Suppressor macrophage treated with lipopolysaccharide for 4 hours (primary cell): Measurements from ENCODE around the gene GPR160.

Experiments used
- DNase-seq: peaks from one replicate; pipeline ENCODE4 v3.0.0-alpha.2; 2020

GPR160 gene

DNA sequence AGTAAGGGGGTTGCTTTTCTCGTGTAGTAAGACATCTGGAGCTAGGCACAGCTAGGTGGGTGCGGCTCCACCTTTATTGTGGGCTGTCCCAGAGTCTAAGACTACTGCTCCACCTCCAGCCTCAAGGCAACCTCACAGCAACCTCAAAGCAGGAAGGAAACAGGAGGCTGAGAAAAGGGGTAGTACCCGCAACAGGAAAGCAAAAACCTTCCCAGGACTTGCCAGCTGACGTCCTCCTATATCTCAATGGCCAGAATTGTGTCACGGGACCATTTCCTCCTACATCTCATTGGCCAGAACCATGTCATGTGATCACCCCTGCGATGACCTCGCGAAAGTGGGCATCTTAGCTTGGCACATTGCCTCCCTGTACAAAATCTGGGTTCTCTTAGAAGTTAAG lies 4.3 kb upstream of the GPR160 start:
- no peak for DNase-seq

DNA sequence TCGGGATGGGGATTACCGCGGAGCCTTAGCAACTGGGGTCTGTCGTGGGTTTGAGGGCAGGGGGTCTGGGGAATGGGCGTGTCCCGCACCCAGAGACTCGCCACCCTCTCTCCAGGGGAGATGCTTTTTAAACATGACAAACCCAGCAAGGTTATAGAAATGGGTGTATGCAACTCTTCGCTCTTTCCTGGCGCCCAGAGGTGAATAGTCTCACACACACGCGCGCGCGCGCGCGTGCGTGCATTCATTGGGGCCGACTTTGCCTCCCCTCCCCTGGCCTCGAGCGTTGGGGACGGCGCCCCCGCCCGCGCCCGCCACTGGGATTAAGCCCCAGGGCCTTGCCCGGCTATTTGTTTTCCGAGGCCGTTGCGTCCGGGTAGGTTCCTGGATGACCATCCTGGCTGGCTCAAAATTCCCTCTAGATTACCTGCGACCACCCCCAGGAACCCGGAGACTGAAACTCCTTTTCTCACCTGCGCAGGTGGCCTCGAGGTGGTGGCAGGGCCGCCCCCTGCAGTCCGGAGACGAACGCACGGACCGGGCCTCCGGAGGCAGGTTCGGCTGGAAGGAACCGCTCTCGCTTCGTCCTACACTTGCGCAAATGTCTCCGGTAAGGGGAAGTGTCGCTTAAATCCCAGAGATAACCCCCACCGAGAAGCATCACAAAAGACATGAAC lies 777 bp downstream of the GPR160 start:
- DNase-seq, result peak; percentile 59

DNA sequence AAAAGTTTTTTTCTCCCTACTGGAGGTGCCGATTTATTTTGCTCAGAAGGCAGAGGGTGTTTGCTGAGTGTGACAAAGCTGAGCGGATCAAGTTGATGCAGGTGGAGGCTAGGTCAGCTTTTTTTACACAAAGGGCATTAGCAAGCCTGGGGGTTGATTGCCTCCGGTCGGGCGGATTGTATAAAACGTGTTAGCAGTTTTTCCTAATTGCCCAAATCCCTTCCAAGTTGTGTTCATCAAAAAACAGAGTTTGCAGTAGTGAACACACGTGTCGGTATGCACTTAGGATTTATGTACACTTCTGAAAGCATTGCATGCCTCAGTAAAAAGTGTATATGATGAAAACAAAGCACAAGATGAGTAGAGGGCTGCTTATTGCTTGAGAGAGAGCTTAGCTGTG lies 2.6 kb downstream of the GPR160 start:
- no peak for DNase-seq

DNA sequence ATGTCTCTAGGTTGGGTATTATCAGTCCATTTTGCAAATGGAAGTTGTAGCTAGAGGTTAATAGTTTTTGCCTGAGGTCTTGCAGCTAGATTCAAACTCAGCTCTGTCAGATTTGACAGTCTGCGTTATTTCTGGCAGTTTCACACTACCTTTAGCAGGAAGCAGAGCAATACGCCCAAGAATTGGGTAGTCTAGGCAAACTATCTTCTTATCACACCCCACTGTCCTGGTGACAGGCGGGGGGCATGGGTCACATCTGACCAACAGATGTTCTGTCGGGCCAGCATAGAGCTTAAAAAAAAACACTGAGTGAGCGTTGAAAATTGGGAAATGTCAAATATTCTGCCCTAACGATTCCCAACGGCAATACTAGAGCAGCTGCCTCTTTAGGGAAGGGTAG lies 5.7 kb downstream of the GPR160 start:
- DNase-seq, result no peak

DNA sequence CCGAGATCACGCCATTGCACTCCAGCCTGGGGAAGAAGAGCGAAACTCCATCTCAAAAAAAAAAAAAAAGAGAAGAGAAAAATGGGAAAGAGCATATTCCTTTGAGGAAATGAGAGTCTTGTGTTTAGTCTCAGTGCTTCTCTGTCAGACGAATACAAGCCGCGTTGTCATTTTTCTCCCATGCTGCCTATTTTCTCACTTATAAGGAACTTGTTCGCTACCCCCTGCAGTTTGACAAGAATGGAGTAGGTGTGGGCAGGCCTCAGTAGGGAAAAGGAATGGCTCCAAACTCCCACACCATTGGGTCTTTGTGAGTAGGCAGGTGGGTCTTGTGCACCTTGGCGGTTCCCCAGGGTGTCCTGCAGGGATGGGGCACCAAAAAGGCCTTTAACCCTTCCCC lies 6.5 kb downstream of the GPR160 start:
- DNase-seq, result peak; percentile 78

DNA sequence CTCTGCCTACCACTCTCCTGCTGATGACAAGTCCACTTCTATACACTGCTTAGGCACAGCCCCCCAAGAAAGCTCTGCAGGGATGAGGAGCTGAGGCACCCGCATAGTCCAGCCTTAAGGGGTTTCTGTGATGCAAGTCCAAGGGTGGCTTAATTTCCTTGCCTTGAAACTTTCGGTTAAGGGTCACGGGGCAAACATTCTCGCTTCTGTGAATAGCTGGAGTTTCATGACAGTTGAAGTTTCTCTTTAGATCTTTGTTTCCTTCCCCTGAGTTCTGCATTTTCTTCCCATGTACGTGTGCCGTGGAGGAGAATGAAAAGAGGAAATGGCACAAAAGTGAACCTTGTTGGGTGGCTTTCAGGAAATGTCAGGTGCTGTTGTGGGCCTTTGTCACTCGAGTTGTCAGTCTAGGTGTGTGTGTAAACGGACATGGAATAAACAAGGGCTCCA lies 7.0 kb downstream of the GPR160 start:
- peak; percentile 90 for DNase-seq

DNA sequence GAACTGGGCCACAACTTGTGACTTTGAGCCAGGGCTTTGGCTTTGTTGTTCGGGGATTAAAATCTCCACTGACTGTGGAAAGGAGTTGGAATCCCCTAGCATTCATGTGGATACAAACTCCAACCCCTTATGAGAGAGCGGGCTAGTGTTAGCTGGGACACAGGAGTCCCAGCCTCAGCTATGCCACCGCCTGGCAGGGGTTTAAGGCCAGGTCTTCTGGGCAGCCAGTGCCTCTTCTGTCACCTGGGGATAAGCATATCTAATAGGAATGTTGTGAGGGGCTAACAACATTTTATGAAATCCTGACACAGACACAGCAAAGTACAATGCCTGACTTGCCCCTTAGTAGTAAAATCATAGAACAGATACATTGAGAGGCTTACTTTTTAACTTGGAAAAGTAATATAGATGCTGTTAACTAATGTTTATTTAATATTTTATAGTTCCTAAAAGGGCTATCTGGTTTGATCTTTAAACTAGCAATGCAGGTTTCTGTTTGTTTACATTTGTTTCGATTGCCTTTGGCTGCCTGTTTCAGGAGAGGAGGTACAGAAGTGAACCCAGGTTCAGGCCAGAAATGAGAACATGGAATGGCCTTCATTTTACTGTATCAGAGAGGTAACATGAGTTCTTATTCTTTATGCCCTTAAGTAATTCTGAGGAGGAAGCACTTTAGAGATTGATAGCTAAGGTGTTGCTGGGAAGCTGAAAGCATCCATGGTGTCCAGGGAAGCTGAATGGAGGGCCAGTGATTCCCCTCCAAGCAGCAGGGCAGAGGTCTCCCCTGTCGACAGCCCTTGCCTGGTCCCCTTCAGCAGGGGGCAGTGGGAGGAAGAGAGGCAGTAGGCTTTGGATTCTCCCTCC lies 8.7 kb downstream of the GPR160 start:
- no peak for DNase-seq

DNA sequence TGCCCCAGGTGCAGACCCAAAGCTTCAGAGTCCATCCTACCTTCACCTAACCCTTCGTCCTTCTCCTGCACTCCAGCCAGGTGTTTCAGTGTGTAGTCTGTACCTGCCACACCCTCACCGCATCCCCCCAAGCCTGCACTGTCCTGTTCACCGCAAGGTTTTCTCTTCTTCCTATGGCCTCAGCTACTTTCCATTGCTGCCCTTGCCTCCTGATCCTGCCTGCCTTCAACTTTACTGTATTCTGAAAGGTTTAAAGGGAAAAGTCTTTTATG lies 9.3 kb downstream of the GPR160 start:
- DNase-seq, result no peak

DNA sequence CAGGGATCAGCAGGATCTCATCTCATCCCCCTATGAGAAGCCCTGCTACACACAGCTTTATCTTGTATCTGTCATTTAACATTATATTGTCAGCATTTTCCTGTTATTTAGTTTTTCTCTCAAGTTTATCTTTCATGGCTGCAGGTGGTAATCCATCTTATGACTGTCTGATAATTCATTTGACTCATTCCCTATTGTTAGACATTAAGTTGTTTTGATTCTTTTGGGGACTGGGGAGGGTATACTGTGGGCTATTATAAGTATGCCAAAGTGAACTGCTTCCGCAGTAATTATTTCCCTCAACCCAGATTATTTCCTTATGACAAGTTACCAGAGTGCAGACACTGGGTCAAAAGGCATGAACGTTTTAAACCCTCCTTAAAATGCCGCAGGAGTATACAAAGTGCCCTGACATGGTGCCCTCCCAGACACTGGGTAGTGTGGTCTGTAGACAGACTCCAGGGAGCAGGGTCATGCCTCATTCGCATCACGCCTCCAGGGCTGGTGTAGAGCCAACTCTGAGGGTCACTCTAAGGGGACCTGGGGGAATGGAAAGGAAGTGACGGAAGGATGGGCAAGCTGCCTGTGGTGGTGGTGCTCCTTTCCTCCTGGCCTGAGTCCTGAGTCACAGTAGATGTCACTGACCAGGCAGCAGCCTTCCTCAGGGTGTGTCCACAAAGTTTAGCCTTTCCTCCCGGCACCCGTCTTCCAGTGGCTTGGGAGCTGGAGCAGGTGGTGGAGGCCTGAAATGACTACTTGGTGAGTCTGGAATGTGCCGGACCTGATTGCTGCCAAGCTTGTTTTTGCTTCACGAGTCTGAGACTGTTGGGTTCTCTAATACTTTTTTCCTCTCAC lies 11.6 kb downstream of the GPR160 start:
- DNase-seq, result no peak

DNA sequence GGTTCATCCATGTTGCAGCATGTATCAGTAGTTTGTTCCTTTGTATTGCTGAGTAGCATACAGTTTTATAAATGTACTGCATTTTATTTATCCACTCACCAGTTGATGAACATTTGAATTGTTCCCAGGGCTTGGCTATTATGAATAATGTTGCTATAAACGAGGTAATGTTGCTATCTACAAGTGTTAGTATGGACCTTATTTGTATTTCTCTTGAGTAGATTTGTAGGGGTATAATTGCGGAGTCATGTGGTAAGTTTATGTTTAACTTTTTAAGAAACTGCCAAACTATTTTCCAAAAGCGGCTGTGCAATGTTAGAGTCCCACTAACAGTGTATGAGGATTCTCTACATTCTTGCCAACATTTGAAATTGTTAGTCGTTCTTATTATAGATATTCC lies 13.0 kb downstream of the GPR160 start:
- no peak for DNase-seq

DNA sequence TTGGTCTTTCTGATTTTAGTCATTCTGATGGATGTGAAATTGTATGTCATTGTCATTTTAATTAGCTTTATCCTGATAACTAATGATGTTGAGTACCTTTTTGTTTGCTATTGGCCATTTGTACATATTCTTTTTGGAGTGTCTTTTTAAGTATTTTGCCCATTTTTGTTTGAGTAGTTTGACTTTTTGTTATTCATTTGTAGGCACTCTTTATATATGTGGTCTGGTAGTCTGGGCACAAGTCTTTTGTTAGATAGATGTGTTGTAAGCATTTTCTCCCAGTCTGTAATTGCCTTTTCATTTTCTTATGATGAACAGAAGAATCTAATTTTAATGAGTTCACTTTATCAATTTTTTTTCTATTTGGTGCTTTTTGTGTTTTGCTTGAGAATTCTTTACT lies 14.6 kb downstream of the GPR160 start:
- no peak for DNase-seq

DNA sequence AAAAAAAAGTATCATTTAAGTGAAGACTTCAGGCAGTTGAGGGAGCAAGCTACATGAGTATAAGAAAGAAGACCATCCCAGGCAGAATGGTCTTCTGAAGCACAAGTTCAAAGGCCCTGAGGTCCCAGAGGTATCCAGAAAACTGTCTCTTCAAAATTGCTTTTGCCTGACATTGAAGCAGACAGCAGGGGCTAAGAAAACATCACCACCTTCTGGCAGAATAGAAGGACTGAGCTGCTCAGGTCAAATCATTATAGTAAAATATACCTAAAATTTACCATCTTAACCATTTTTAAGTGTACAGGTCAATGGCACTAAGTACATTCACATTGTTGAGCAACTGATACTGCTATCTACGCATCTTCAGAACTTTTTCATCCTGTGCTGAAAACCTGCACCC lies 16.4 kb downstream of the GPR160 start:
- peak; percentile 21 for DNase-seq

DNA sequence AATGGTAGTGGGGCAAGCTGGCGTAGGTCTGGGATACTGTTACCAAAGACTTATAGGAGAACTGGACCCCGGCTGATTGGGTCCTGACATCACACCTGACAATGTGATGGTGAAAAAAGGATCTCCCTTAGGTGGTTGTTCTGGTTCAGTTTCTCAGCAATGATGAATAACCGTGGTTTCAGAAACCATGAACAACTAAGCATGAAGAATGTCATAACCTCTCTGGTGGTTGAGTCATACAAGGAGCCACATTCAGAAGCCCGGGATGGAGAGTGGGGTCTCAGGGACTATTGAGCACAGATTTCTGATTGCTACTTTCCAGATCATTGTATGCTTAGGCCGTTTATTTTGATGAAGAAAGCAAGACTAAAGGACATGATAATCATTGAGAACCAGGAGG lies 17.4 kb downstream of the GPR160 start:
- DNase-seq, result no peak

DNA sequence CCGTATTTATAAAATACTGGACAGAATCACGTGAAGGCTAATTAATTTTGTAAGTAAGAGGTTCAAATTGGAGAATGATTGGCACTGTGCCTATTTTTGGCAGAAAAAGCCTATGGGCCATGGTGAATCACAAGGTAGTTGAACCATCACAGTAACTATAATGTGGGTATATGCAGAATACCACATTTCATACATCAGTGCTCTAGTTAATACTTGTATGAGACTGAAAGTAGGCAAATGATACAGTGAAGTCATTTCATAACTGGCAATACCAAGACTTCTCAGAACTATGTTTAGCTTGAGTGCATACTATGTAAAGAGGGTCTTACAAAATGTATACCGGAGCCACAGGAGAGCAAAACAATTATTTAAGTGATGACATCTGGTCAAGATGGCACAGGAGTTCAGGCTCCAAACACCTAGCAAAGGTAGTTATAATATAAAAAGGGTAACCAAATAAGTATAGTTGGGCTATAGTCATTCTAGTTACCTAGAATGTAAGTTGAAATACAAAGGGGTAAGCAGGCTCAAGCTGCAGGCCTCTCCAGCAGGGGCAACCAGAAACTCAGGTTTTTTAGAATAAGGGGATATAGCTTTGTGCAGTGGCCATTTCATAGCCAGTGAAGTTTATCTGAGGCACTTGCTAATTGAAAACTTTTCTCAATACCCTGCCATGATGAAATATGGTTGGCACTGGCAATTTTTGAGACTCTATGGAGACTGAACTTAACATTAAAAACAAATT lies 19.1 kb downstream of the GPR160 start:
- no peak for DNase-seq

DNA sequence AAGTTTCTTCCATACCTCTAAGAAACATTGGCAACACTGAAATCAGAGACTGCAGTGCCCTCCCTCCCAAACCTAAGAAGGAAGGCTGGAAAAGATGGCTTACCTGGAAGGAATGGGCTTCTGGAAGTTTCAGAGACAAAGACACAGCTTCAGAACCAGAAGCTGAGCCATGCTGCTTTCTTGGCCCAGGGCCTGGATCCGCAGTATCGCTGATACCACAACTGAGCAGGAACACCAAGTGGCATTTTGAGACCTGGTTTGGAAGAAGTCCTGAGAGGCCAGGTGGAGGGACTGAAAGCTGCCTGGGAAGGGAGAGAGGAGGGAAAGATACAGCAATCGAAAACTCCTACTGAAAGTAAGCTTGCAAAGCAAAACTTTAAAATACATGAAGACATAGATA lies 19.8 kb downstream of the GPR160 start:
- DNase-seq, result no peak

DNA sequence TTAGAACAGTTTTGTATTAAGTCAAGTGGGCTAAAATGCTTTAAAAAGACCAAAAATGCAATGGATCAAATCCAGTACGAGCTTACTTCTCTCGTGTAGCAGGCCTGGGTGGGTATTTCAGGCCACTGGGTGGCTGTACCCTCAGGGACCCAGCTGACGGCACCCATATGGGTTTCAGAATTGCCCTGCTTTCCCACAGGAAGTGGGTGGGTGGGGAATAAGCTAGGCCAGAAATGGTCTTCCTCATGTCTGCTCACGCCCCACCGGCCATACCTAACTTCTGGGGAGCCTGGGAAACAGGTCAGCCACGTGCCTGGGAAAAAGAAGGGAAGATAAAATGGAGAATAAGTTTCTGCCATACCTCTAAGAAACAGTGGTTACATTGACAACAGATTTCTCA lies 20.3 kb downstream of the GPR160 start:
- no peak for DNase-seq

DNA sequence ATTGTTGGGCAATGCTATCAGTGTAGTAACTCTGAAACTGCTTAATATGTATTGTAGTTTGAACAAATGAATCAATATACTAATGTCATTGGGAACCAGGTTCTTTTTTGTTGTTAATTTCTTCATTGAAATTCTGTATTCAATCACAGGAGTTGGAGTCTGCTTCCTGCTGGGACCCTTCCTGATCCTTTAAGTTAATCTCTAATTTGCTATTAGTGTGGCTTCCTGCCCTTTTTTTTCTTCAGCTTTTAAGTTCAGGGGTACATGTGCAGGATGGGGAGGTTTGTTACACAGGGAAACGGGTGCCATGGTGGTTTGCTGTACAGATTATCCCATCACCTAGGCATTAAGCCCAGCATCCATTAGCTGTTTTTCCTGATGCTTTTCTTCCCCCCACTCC lies 21.7 kb downstream of the GPR160 start:
- no peak for DNase-seq

DNA sequence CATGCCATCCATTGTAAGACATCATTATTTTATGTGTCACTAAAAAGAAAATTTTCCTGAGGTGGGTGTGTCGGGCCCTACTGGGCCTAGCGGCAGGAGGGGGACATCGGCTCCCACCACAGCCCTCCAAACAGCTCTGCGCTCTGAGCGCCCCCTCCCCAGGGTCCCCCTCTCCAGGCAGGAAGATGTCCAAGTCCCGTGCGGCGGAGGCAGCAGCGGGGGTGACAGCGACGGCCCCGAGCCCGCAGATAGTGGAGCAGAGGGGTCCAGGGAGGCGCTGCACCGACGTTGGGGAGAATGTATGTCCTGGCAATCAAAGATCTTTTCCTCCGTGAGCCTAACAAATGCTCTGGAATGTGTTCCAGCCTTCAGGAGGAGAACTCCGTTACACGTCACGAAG lies 24.3 kb downstream of the GPR160 start:
- no peak for DNase-seq

DNA sequence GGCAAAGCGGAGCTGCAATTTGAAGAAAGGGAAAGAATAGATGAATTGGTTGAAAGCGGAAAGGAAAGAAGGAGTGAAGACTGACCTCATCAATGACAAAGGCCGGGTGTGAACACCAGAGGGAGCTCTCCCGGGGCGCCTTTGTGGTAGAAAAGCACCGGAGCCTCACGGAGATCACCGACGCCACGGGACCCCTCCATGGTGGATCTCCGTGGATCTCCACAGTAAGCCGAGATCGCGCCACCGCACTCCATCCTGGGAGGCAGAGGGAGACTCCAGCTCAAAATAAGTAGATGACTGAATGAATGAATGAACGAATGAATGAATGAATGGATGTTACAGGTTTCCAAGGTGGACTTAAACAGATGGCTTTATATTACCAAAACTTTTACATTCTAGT lies 25.0 kb downstream of the GPR160 start:
- DNase-seq, result no peak

DNA sequence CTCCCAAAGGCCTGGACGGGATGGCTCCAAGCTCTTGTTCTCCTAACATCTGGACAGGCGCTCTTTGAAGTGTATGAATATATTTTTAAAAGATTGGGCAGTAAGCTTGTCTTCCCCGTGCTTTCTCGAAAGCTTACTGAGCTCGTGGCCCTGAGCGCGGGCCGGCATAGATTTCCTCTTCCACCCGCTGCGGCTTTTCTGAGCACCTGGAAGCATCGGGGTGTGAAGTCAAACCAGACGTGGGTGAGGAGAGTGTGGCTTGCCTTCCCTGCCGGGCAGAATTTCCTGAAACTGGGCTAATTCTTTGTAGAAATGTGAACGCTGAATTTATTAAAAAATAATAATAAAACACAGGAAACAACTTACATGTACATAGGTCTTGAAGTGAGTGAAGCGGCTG lies 25.9 kb downstream of the GPR160 start:
- no peak for DNase-seq

DNA sequence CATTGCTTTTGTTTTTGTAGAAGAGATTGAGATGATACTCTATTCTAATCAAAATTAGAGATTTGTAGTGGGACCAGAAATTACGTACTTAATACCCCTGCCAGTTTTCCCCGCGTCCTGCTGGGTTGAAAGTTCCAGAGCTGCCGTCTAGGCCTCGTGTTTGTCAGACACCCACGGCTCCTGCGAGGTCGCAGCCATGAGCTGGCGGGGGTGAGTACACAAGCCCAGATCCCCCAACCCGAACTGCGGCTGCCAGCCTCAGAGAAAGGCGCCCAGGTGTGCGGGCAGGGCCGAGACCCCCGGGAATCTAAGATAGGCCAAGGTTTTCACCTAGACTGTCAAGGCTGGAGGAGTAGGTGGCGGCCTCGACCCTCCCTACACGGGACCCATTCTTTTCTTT lies 26.3 kb downstream of the GPR160 start:
- DNase-seq, result no peak

DNA sequence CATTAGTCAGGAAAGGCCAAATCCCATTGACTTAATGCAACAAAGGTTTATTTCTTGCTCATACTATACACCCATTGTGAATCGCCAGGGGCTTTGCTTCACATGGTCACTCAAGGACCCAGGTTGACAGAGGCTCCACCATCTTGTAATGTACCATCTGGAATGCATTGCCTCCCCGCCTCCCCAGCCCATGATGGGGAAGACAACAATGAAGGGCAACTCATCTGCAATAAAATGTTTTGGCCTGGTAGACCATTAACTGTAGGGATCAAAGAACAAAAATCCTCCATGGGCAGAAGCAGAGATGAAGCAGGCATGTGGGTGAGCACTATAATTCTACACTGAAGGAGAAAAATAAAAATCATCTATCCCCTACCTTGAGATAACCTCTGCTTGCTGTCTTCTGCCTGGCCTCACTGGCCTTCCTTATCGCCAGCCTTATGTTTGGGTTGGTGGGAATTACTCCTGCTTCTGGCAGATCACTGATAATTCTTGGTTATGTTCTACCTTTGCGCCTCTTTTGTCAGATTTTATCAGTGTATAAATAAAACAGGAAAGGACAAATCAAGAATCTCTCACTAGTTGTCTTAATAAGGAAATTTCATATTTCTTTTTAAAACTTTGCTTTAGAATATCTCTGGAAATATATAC lies 37.8 kb downstream of the GPR160 start:
- DNase-seq, result no peak
